ENCODE results near the gene SUSD6. TPM values are rescaled to one million over a fixed set of nuclear protein-coding genes. Genes with fewer than 3 reads are reported as not detected.

SUSD6 gene
- total RNA-seq, 1 experiment from 2014 or later, result 3.7 TPM

DNA sequence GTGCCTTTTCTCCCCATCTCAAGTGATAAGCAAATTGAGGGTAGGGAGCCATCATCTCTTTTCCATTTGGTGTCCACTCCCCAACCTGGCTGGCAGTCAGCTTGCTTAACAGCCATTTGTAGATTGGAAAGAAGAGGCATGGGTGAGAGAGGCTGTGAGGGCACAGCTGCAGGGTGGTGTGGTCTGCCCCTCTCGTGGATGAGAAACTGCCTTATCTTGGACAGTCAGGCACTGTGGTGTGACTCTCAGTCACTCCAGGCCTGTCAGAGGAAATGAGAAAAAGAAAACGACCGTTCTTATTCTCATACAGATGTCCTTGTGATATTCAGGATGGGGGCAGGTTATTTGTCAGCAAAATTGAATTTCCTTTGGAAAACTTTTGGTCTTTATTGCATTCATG, 90.5 kb downstream of the SUSD6 start:
- H4K20me1 ChIP-seq (ENCODE audit: control insufficient read depth, insufficient read depth, insufficient read length), result no peaks in the 10 kb centered on the region
- no peaks in the 10 kb centered on the region for H3K79me2 ChIP-seq (ENCODE audit: insufficient read depth, low read length)
- Mint-ChIP-seq H3K4me3 (no peak overlapping the region), H3K4me1 (peaks cover 43 to 49% of the 10 kb centered on the region in 2 experiments), H3K9me3 (no peaks in the 10 kb centered on the region), H3K27me3 (ENCODE audit: low read depth) (no peaks in the 10 kb centered on the region), H3K36me3 (ENCODE audit: insufficient read depth in 1 of 3, low read depth in 3 of 3) (no peaks in the 10 kb centered on the region), H3K27ac (no peak overlapping the region)
- H4K91ac ChIP-seq (ENCODE audit: insufficient read length, low read depth, low read length), result no peak overlapping the region
- no peak overlapping the region for H2BK12ac ChIP-seq (ENCODE audit: insufficient read length, low read depth, low read length)
- no peak overlapping the region for H3K23ac ChIP-seq (ENCODE audit: insufficient read length, low read depth, low read length)
- H3K9ac ChIP-seq (ENCODE audit: extremely low read depth, insufficient read length, low read length), result no peak overlapping the region
- H2AFZ ChIP-seq (ENCODE audit: low read length), result no peak overlapping the region
- H4K8ac ChIP-seq (replicated peaks; ENCODE audit: insufficient read length, low read depth, low read length), result no peak overlapping the region
- no peak overlapping the region for H2BK120ac ChIP-seq (ENCODE audit: low read depth, low read length, poor library complexity, severe bottlenecking)
- TF ChIP-seq, protein P1, sequence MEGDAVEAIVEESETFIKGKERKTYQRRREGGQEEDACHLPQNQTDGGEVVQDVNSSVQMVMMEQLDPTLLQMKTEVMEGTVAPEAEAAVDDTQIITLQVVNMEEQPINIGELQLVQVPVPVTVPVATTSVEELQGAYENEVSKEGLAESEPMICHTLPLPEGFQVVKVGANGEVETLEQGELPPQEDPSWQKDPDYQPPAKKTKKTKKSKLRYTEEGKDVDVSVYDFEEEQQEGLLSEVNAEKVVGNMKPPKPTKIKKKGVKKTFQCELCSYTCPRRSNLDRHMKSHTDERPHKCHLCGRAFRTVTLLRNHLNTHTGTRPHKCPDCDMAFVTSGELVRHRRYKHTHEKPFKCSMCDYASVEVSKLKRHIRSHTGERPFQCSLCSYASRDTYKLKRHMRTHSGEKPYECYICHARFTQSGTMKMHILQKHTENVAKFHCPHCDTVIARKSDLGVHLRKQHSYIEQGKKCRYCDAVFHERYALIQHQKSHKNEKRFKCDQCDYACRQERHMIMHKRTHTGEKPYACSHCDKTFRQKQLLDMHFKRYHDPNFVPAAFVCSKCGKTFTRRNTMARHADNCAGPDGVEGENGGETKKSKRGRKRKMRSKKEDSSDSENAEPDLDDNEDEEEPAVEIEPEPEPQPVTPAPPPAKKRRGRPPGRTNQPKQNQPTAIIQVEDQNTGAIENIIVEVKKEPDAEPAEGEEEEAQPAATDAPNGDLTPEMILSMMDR (conservative IDR thresholded peaks at IDR 0.05), result no peak
- H3K9me3 ChIP-seq (ENCODE audit: control insufficient read depth, low read depth, low read length), result no peaks in the 10 kb centered on the region
- no peak overlapping the region for H2BK15ac ChIP-seq (ENCODE audit: low read depth, low read length)
- no peak overlapping the region for H2BK5ac ChIP-seq (ENCODE audit: insufficient read length, low read length)
- H3K4me2 ChIP-seq (ENCODE audit: insufficient read depth, insufficient read length, low read length), result no peak overlapping the region
- no peak overlapping the region for H3K56ac ChIP-seq (ENCODE audit: insufficient read length, low read depth, low read length)
- no peaks in the 10 kb centered on the region for H3K79me1 ChIP-seq (ENCODE audit: insufficient read depth, low read depth, low read length, poor library complexity, severe bottlenecking)
- DNase-seq, result no peak
- H3K23me2 ChIP-seq (ENCODE audit: insufficient read length, low read depth, low read length, poor library complexity, severe bottlenecking), result no peaks in the 10 kb centered on the region
- WGBS (ENCODE audit: extremely low coverage, insufficient read length, low lambda C conversion rate), result no CpG with 5 or more reads among the region's 3 CpGs
- no peak overlapping the region for H2AK5ac ChIP-seq (ENCODE audit: insufficient read length, low read length)
- H3K18ac ChIP-seq (ENCODE audit: insufficient read length, low read depth, low read length), result no peak overlapping the region
- H3K27ac ChIP-seq (ENCODE audit: insufficient read length, low read depth, low read length), result no peak overlapping the region
- H3K4me1 ChIP-seq (ENCODE audit: insufficient read depth, low read length), result peaks cover 5% of the 10 kb centered on the region; the same call in 1 of the 2 replicates
- no peak overlapping the region for H3K4ac ChIP-seq (ENCODE audit: low read depth, low read length)
- no peaks in the 10 kb centered on the region for H3K27me3 ChIP-seq (ENCODE audit: insufficient read depth, low read length)
- no peak overlapping the region for H2BK20ac ChIP-seq (ENCODE audit: low read depth, low read length, poor library complexity, severe bottlenecking)
- H3T11ph ChIP-seq (ENCODE audit: low read length), result no peak overlapping the region
- no peak overlapping the region for H4K5ac ChIP-seq (ENCODE audit: insufficient read length, low read depth, low read length)
- H3K14ac ChIP-seq (ENCODE audit: insufficient read depth, low read length), result peak overlapping the region; percentile 79; the same call in 1 of the 2 replicates
